ENCODE measurements around the gene ADAMTS6. TPM values are rescaled to one million over a fixed set of nuclear protein-coding genes. Genes with fewer than 3 reads are reported as not detected.
"Not testable (repeated sequence)": the region's sequence is repeated elsewhere in the genome, so short reads cannot be mapped to it uniquely, and the experiment has no call there.

The ADAMTS6 gene
- total and polyA plus RNA-seq, 3 experiments from 2014 or later = 0.23 to 1.2 (median 0.93) TPM

GRCh38 chr5:65486803-65487202 lies 5.1 kb upstream of the ADAMTS6 start:
- H3K4me1 ChIP-seq (ENCODE audit: insufficient read depth, low read length); POLR2A ChIA-PET; H3K9me3 Mint-ChIP-seq; DNase-seq; H3K4me3 ChIP-seq (ENCODE audit: low read length); H3K36me3 ChIP-seq (ENCODE audit: insufficient read depth, low read length); H3K27ac ChIP-seq (ENCODE audit: low read depth, low read length); H3K9me3 ChIP-seq (ENCODE audit: low read length); H3K27me3 ChIP-seq (ENCODE audit: insufficient read depth, low read length, poor library complexity, severe bottlenecking); H3K27me3 Mint-ChIP-seq: not testable (repeated sequence)
- Mint-ChIP-seq H3K36me3 (peaks cover 0 to 10% (median 0%) of the 10 kb centered on the region in 3 donors), H3K4me1 (peaks cover 6 to 13% (median 9%) of the 10 kb centered on the region in 3 donors), H3K4me3 (peak overlapping the region in 1 of 7 donors; percentile 21), H3K27ac (peak overlapping the region in 2 of 8 donors; percentile 0 to 10)
- CTCF ChIA-PET = interaction anchor here (0.7 to 1.2 kb wide), 4 partner anchors 27 to 676 kb away, joined by 3 to 4 read pairs (median 3); no protein-coding TSS in a partner anchor

GRCh38 chr5:65485405-65485804 lies 3.7 kb upstream of the ADAMTS6 start:
- H3K27ac Mint-ChIP-seq = no peak overlapping the region
- H3K36me3 ChIP-seq (ENCODE audit: insufficient read depth, low read length) = no peaks in the 10 kb centered on the region
- peaks cover 6 to 18% (median 9%) of the 10 kb centered on the region in 3 donors for H3K4me1 Mint-ChIP-seq
- ChIA-PET CTCF (interaction anchor here (0.9 to 4.7 kb wide), 5 partner anchors 17 to 702 kb away, joined by 3 to 41 read pairs (median 15); no protein-coding TSS in a partner anchor), POLR2A (no interaction called here)
- peaks cover 10% of the 10 kb centered on the region for H3K4me1 ChIP-seq (ENCODE audit: insufficient read depth, low read length)
- no peak for DNase-seq
- H3K9me3 Mint-ChIP-seq = no peaks in the 10 kb centered on the region
- H3K27me3 Mint-ChIP-seq = peaks cover 0 to 4% of the 10 kb centered on the region in 2 donors
- no peak overlapping the region for H3K4me3 ChIP-seq (ENCODE audit: low read length)
- peaks cover 0 to 14% (median 0%) of the 10 kb centered on the region in 3 donors for H3K36me3 Mint-ChIP-seq
- no peak overlapping the region for H3K27ac ChIP-seq (ENCODE audit: low read depth, low read length)
- H3K4me3 Mint-ChIP-seq = no peak overlapping the region
- H3K9me3 ChIP-seq (ENCODE audit: low read length) = no peaks in the 10 kb centered on the region
- H3K27me3 ChIP-seq (ENCODE audit: insufficient read depth, low read length, poor library complexity, severe bottlenecking) = no peaks in the 10 kb centered on the region

DNA sequence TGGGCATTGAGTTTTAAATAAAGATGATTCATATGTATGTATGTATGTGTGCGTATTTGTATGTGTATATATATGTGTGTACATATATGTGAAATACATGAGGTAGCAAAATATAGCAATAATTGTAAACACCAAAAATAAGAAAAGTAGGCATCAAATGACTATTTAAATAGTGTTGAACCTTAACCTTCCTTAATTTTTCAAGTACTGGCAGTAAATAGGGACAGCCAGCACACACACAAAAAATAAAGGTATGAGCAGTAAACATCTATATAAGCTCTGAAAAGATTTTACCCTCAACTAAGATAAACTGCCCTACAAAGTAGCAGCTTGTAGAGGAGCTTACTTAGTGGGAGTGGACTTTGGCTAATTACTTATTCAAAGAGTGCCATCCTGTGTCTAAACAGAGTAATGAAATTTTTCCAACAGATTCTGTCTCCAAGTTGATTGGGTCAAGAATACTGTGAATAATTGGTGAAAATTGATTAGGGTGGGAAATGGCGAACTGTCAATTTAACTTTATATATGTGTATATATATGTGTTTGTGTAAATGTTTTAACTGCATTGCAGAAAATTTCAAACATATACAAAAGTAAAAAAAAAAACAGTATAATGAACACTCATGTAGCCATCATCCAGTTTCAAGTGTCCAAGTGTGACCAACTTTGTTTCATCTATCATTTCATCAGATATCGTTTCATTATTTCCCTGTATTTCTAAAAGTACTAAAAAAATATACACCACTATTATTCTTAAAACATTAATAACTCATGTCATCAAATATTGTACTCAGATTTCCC lies 2.0 kb upstream of the ADAMTS6 start:
- Mint-ChIP-seq H3K4me3 (peak overlapping the region in 1 of 7 donors; percentile 27), H3K36me3 (peaks cover 0 to 14% (median 0%) of the 10 kb centered on the region in 3 donors), H3K9me3 (no peaks in the 10 kb centered on the region), H3K4me1 (peaks cover 6 to 18% (median 9%) of the 10 kb centered on the region in 3 donors), H3K27me3 (peaks cover 0 to 4% of the 10 kb centered on the region in 2 donors), H3K27ac (peak overlapping the region; percentile 73 to 98 (median 93))
- H3K27ac ChIP-seq (ENCODE audit: low read depth, low read length) = peak overlapping the region; percentile 56
- no peaks in the 10 kb centered on the region for H3K9me3 ChIP-seq (ENCODE audit: low read length)
- POLR2A ChIA-PET = interaction anchor here (0.6 to 3.6 kb wide), 2 partner anchors 79 to 673 kb away, joined by 5 to 21 read pairs (median 6); partner anchors contain the start of genes CENPK and PPWD1
- H3K4me1 ChIP-seq (ENCODE audit: insufficient read depth, low read length) = peaks cover 20% of the 10 kb centered on the region
- CTCF ChIA-PET = interaction anchor here (0.5 to 4.7 kb wide), 19 partner anchors 13 to 849 kb away, joined by 3 to 41 read pairs (median 4); partner anchors contain the start of genes CENPK, CWC27, PPWD1 and SREK1IP1
- peak in 2 of 5 donors; percentile 32 to 43 for DNase-seq
- no peaks in the 10 kb centered on the region for H3K36me3 ChIP-seq (ENCODE audit: insufficient read depth, low read length)
- H3K27me3 ChIP-seq (ENCODE audit: insufficient read depth, low read length, poor library complexity, severe bottlenecking) = no peaks in the 10 kb centered on the region
- peak overlapping the region; percentile 75 for H3K4me3 ChIP-seq (ENCODE audit: low read length)

DNA sequence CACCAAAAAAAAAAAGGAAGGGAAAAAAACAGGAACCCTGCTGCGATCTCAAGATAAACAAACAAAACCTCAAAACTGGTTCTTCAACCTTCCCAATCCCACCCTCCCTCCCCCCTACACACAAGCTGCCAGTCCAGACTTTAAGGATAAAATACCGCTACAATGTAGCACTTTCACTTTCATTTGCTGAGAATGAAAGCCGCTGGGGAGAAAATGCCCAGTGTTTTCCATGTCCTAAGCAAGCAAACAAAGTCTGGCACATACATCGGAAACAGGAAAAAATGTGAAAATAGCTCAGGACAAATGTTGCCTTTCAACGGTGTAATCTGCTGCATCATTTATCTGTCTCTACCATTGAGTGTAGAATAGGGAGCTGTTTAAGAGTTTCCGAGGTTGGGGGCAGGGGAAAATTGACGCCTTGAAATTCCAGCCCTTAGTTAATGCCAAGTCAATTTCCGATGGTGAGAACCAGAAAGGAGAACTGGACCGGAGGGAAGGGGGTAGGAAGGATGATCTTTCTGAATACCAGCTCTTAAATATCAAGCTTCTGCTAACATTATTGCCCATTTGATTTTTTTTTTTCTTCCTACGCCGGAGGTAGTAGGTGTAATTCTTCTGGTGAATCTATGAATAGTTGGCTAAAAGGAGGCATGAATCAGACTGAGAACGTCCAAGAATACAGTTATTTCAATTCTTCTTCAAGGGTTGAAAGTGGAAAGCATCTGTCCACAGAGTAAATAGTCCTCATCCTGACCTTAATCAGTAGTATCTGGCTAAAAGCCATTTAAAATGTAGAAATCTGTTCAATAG lies 1.2 kb upstream of the ADAMTS6 start:
- no peaks in the 10 kb centered on the region for H3K9me3 ChIP-seq (ENCODE audit: low read length)

DNA sequence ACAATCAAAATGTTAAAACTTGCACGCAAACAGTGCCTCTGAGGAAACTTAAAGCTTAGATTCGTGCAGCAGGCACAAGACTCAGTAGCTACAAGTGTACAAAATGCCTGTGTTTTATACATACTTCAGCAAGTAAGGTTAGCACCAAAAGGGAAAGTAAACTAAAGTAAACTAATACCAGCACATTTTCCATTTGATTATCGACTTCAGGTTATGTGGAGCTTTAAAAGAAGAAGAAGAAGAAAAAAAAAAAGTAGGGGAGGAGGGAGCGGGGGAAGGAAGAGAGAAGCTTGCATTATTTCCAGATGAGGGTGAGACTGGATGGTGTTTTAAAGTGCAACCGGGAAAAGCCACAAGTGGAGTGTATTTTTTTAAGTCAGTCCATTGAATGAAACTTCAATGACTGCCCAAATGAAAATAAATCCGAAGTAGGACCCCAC lies 596 bp upstream of the ADAMTS6 start:
- no peaks in the 10 kb centered on the region for H3K9me3 Mint-ChIP-seq
- no peak overlapping the region for H3K4me3 Mint-ChIP-seq
- Histone ChIP-seq H3K4me3 (ENCODE audit: low read length) (peak overlapping the region; percentile 75), H3K36me3 (ENCODE audit: insufficient read depth, low read length) (no peaks in the 10 kb centered on the region), H3K4me1 (ENCODE audit: insufficient read depth, low read length) (peaks cover 20% of the 10 kb centered on the region), H3K27me3 (ENCODE audit: insufficient read depth, low read length, poor library complexity, severe bottlenecking) (no peaks in the 10 kb centered on the region), H3K9me3 (ENCODE audit: low read length) (no peaks in the 10 kb centered on the region), H3K27ac (ENCODE audit: low read depth, low read length) (peak overlapping the region; percentile 56)
- H3K27me3 Mint-ChIP-seq = peaks cover 0 to 3% of the 10 kb centered on the region in 2 donors
- DNase-seq = peak in 2 of 5 donors; percentile 10 to 11
- CTCF ChIA-PET = interaction anchor here (1.0 to 4.7 kb wide), 9 partner anchors 14 to 690 kb away, joined by 3 to 41 read pairs (median 5); no protein-coding TSS in a partner anchor
- H3K36me3 Mint-ChIP-seq = peaks cover 0 to 14% (median 0%) of the 10 kb centered on the region in 3 donors
- POLR2A ChIA-PET = interaction anchor here (0.6 to 3.6 kb wide), 5 partner anchors 80 to 447 kb away, joined by 3 to 21 read pairs (median 7); partner anchors contain the start of genes CENPK and PPWD1
- H3K4me1 Mint-ChIP-seq = peaks cover 6 to 18% (median 9%) of the 10 kb centered on the region in 3 donors
- peak overlapping the region; percentile 73 to 98 (median 91) for H3K27ac Mint-ChIP-seq

More for the DNA sequence above, 1.2 kb upstream of the ADAMTS6 start:
- peak overlapping the region; percentile 73 to 98 (median 93) for H3K27ac Mint-ChIP-seq
- CTCF ChIA-PET = interaction anchor here (0.5 to 4.7 kb wide), 21 partner anchors 13 to 848 kb away, joined by 3 to 41 read pairs (median 4); partner anchors contain the start of genes CENPK, CWC27, PPWD1 and SREK1IP1
- Histone ChIP-seq H3K4me3 (ENCODE audit: low read length) (peak overlapping the region; percentile 75), H3K27me3 (ENCODE audit: insufficient read depth, low read length, poor library complexity, severe bottlenecking) (no peaks in the 10 kb centered on the region), H3K27ac (ENCODE audit: low read depth, low read length) (peak overlapping the region; percentile 56), H3K36me3 (ENCODE audit: insufficient read depth, low read length) (no peaks in the 10 kb centered on the region), H3K4me1 (ENCODE audit: insufficient read depth, low read length) (peaks cover 20% of the 10 kb centered on the region)
- no peaks in the 10 kb centered on the region for H3K9me3 Mint-ChIP-seq
- peaks cover 0 to 3% of the 10 kb centered on the region in 2 donors for H3K27me3 Mint-ChIP-seq
- H3K4me3 Mint-ChIP-seq = no peak overlapping the region
- DNase-seq = peak in 2 of 5 donors; percentile 26 to 29
- peaks cover 6 to 18% (median 9%) of the 10 kb centered on the region in 3 donors for H3K4me1 Mint-ChIP-seq
- H3K36me3 Mint-ChIP-seq = peaks cover 0 to 14% (median 0%) of the 10 kb centered on the region in 3 donors
- POLR2A ChIA-PET = interaction anchor here (1.1 to 3.6 kb wide), 3 partner anchors 80 to 672 kb away, joined by 4 to 21 read pairs (median 6); partner anchors contain the start of genes CENPK and PPWD1

- Mint-ChIP-seq H3K27ac (peak overlapping the region; percentile 73 to 98 (median 91)), H3K4me3 (no peak overlapping the region), H3K36me3 (peaks cover 0 to 14% (median 0%) of the 10 kb centered on the region in 3 donors), H3K4me1 (peaks cover 6 to 18% (median 9%) of the 10 kb centered on the region in 3 donors), H3K27me3 (peaks cover 0 to 3% of the 10 kb centered on the region in 2 donors), H3K9me3 (no peaks in the 10 kb centered on the region)
- Histone ChIP-seq H3K4me3 (ENCODE audit: low read length) (peak overlapping the region; percentile 80), H3K36me3 (ENCODE audit: insufficient read depth, low read length) (no peaks in the 10 kb centered on the region), H3K27ac (ENCODE audit: low read depth, low read length) (peak overlapping the region; percentile 56), H3K4me1 (ENCODE audit: insufficient read depth, low read length) (peaks cover 20% of the 10 kb centered on the region), H3K9me3 (ENCODE audit: low read length) (no peaks in the 10 kb centered on the region), H3K27me3 (ENCODE audit: insufficient read depth, low read length, poor library complexity, severe bottlenecking) (no peaks in the 10 kb centered on the region)
- POLR2A ChIA-PET = interaction anchor here (1.3 to 3.6 kb wide), 3 partner anchors 82 to 446 kb away, joined by 7 to 21 read pairs (median 7); partner anchors contain the start of genes CENPK and PPWD1
- CTCF ChIA-PET = interaction anchor here (1.0 to 4.7 kb wide), 6 partner anchors 83 to 713 kb away, joined by 3 to 41 read pairs (median 4); partner anchors contain the start of genes CWC27 and SREK1IP1
- peak in 1 of 5 donors; percentile 14 for DNase-seq
Measured at GRCh38 chr5:65481171-65481581, 544 bp downstream of the ADAMTS6 start.

- CTCF ChIA-PET = interaction anchor here (0.7 to 4.7 kb wide), 7 partner anchors 33 to 712 kb away, joined by 3 to 41 read pairs (median 3); partner anchors contain the start of genes CWC27 and SREK1IP1
Measured at GRCh38 chr5:65480306-65480865, 1.3 kb downstream of the ADAMTS6 start.

More at GRCh38 chr5:65480306-65480865, 1.3 kb downstream of the ADAMTS6 start:
- Histone ChIP-seq H3K27me3 (ENCODE audit: insufficient read depth, low read length, poor library complexity, severe bottlenecking) (no peaks in the 10 kb centered on the region), H3K36me3 (ENCODE audit: insufficient read depth, low read length) (no peaks in the 10 kb centered on the region), H3K4me3 (ENCODE audit: low read length) (peak overlapping the region; percentile 80), H3K27ac (ENCODE audit: low read depth, low read length) (no peak overlapping the region), H3K9me3 (ENCODE audit: low read length) (no peaks in the 10 kb centered on the region), H3K4me1 (ENCODE audit: insufficient read depth, low read length) (peaks cover 20% of the 10 kb centered on the region)
- DNase-seq = peak; percentile 10 to 58 (median 26)
- Mint-ChIP-seq H3K36me3 (peaks cover 0 to 14% (median 0%) of the 10 kb centered on the region in 3 donors), H3K27me3 (peaks cover 0 to 3% of the 10 kb centered on the region in 2 donors), H3K4me3 (no peak overlapping the region), H3K9me3 (no peaks in the 10 kb centered on the region), H3K4me1 (peaks cover 6 to 18% (median 9%) of the 10 kb centered on the region in 3 donors), H3K27ac (no peak overlapping the region)
- POLR2A ChIA-PET = interaction anchor here (0.8 to 3.6 kb wide), 2 partner anchors 10 to 82 kb away, joined by 5 to 21 read pairs; partner anchors contain the start of genes CENPK and PPWD1

All from CD8-positive, alpha-beta memory T cell (primary cell).